ENCODE data around the gene BICC1.
"Not testable (repeated sequence)": the region's sequence is repeated elsewhere in the genome, so short reads cannot be mapped to it uniquely, and the experiment has no call there.

BICC1 gene

DNA sequence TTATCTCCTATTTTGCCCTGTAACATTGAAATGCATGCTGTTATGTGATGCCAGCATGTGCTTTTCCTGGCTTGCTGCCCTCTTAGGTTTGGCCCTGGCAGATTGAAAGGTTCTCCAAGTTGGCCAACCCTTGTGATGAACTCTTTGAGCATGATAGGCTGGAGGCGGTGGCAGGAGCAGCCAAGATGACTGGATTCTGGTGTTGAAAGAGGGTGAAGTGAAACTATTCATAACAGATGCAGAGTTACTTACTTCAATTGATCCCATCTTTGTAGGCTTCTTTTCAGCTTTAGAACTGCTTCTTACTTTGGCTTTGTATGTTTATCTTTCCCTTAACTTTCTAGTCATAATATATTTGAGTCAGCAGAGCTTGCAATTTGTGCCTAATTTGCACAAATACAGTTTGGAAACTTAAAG lies 57.6 kb downstream of the BICC1 start:
- no peak for DNase-seq

DNA sequence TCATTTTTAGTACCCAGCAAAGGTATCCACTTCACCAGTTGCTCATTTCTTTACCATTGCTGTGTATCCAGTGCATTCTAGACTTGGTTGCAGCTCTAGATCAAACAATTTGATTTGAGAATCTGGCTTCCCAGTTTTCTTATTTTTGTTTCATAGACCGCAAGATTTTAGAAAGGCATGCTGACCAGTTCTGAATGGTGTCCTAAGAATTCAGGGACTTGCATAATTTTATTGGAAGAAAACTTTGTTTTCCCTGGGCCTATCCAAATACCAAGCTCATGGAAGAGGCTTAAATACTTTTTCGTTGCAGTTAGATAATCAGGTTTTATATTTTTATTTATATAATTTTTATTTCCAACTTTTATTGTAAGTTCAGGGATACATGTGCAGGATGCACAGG lies 58.3 kb downstream of the BICC1 start:
- no peak for DNase-seq

DNA sequence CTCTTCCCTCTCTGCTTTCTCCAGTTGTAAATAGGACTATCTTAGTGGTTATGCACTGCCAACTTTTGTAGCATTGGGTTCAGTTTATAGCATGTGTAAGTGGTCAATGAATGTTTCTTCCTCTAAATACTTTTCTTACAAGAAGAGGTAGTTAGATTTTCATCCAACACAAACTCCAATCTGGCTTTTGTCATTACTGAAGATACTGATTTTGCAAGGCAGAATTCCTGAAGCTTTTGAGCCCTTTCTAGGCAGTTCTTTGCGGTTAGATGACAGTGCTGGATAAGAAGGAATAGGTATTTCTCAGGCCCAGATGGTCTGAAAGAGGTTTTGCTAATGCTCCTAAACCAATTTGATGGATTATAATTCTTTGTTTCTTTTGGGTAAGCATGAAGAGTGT lies 60.5 kb downstream of the BICC1 start:
- no peak for DNase-seq

DNA sequence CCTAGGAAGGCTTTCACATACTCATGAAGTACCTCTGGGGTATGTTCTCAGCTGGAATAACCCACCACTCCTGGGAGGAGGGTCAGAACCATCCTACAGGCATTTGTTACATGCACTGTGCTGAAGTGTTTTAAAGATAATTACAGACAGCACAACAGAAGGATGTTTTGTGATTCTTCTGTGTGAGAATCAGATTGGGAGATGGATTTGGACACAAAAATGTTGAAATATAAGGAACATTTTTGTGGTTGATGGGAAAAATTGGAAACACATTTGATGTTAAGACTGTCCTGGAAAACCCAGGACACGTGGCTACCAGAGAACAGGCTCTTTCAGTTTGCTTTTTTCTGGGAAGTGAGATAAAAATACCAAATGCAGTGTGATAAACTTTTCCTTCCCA lies 61.4 kb downstream of the BICC1 start:
- no peak for DNase-seq

DNA sequence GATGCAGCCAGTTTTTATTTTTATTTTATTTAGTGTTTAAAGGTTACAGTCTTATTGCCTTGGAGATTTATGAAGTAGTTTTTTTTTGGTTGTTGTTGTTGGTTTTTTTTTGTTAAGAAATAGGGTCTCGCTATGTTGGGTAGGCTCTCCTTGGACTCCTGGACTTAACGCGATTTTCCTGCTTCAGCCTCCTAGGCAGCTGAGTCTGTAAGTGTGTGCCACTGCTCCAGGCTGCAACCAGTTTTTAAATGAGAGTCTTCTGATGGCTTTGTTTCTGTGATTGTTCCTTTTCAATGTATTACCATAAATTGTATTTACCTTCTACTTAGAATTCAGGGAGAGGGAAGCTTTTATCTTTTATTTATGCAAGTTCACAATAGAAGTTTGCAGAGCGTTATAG lies 62.8 kb downstream of the BICC1 start:
- DNase-seq = no peak

DNA sequence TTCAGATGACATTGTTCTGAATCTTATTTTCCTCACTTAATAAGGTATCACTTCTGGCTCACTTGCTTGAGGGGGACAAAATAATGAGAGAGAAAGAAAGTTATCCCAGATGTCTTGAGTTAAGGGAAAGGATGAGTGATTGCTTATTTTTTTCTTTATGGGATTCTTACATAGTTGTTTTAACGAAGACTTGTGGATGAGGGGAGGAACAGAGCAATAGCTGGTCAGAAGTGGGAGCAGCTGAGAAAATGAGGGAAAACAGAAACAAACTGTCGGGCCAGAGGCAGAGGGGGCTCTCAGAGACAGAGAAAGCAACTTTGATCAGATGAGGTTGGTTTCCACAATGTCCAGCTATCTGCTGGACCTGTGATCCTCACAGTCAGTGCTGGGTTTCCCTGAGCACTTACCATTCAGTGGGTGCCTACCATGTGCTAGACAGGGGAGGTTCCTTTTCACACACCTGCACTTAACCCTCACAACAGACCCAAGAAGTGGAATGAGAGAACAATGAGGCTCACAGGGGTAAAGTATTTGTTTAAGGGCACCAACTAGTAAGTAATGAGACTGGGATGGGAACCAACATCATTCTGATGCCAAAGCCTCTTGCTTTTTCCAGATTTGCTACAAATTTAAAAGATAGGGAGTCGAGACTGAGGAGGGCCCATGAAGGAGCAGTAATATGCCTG lies 64.2 kb downstream of the BICC1 start:
- DNase-seq = no peak

DNA sequence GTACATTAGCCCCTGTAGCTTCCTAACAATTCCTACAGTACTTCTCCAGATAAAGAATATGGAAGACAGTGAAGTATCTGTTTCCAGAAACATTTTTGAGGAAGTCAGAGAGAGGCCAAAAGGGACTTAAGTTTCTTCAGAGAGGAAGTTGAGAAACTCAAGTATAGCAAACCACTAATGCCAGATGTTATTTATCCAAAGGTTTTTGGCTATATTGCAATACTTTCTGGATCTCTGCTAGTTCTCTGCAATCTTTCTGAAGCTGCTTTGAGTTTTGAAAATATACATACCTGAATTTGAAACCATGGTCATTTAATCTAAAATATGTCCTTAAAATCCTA lies 64.7 kb downstream of the BICC1 start:
- no peak for DNase-seq

DNA sequence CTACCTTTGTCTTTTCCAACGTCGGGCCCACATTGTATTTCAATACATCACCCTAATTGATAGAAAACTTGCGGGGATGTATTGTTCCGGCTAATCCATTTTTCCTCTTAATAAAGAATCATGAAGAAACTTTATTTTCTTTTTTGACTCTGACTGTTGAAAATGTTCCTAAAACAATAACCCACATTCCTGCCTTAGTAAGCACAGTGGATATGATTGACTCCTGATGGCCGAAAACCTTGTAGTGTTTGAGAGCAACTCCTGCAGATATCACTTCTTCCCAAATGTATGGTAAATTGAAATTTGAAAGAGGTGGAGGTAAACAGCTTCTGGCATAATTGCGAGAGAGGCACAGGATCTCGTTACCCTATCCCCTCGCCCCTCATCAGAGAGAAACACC lies 65.7 kb downstream of the BICC1 start:
- no peak for DNase-seq

DNA sequence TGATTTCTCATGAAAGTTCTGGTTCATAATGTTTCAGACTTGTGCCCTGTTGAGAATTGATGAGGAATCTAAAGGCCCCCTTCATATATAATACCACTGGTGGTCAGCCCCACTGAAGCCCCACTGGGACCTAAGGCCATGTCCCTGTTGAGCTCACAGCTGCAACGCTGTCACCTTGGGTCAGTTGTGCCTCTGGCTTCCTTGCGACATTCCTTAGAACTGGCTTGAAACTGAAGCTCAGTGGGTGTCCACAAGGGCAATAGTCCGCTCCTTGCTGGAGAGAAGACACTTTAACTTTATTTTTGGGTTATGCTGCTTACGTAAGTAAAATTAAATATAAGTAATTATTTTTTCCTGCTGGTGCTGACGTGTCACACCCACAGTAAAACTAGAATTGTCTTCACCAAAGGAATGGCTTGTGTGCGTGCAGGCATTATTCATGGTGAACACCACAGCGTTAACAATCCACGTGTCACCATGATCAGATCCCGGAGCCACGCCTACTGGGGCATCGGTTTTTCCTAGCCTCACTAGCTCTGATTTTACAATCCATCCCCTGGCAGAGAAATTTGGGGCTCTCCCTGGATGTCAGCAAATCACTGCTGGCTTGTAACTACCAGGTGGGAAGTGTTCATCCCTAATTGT lies 66.5 kb downstream of the BICC1 start:
- DNase-seq = no peak

DNA sequence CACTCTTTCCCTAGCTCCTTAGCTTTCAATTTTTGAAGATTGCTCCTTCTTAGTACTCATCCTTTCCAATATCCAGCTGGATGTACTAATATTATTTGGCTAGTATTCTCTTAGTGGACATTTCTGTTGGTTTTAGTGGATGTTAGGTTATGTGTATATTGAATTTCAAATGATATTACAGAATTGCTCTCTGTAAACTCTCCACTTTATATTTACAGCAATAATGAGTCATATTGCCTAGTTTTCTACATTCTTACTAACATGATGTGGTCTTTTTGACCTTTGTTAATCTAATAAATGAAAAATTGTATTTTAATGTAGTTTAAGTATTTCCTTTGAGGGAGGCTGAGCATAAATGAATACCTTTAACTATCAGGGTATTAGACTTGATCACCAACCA lies 69.4 kb downstream of the BICC1 start:
- no peak for DNase-seq

DNA sequence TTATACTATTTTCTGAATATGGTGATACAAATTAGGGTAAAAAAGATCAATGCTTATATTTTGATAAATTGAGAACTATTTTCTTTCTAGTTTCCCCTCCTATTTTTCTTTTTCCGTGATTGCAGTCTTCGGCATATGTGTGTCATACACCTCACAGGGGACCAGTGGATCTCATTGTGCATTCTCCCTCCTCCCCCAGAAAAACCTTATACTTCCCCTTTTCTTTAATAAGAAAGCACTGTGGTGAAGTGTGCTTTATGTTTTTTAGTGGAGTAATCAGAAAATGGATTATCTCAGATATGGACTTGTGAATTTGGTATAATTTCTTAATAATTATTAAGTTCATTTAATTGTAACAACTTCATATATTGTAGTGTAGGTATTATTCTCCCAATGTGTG lies 72.8 kb downstream of the BICC1 start:
- no peak for DNase-seq

DNA sequence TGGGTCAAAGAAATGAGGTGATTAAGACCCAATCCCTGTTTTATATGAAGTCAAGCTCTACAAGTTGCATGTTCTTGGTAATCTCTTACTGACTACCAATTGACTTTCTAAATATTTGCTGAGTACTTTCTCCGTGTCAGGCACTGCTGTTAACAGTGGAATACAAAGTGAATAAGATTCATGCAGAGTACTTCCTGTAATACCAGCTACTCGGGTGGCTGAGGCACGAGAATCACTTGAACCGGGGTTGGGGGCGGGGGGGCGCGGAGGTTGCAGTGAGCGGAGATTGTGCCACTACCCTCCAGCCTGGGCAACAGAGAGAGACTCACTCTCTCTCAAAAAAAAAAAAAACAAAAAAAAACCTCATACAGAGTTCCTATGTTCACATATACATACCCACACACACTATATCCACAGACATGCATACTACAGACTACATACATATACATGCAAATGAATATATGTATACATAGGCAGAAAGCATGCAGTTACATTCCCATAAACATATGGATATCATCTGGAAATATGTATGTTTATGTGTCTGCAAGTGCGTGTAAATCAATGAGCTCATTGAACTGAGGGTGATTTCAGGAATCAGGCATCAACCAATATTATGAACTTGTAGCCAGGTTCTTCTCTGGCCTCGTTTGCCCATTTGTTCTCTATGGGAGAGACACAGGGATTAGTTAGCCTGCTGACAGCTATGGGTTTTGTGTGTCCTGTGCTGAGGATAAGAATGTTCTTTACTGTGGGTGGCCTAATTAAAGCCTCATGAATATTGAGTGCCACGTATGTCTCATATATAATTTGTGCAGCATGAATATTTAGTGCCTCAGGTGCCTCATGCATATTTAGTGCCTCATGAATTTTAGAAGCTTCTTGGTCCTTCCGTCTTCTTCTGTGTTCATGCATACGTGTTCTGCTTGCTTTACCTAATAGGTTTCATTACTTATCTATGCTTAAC lies 73.9 kb downstream of the BICC1 start:
- no peak for DNase-seq

DNA sequence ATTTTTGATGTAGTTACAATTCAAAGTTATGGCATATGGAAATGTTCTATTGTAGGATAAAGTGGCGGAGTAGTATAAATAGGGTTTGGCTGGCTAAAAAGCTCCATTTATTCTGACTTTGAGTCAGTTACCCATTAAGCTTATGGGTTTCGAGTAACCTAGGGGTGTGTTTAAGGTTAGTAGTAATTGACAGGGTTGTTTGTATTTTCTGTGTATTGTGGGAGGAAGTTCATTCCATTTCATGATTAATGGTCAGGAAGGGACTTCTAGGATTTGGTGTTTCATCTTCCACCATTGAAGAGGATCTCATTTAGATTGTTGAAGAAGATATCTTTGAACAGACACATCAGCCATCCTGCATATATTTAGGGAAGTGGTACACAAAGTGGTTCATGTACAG lies 75.0 kb downstream of the BICC1 start:
- no peak for DNase-seq

DNA sequence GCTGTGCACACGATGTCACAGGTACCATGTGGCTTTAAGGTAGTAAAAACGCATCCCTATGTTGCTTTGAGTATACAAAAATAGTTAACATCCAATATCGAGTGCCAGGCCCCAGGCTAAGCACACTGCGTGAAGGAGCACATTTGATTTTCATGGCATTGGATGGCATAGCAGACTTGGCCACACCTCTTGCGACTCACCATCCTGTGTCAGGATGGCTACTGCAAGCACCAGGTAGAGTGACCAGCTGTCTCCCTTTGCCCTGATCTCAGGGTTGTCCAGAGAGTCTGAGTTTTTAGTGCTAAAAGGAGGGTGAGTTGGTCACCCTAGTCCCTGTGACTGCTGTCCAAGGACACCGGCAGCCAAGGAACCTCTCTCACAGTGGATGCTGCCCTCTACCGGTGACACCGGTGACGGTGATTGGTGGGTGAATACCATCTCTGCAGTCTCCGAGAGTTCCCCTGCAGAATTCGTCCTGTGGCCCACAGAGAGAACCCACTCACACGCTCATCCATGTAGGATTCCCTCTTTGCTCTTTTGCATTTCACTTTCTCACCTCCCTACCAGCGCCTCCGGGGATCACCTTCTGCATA lies 76.1 kb downstream of the BICC1 start:
- no peak for DNase-seq

DNA sequence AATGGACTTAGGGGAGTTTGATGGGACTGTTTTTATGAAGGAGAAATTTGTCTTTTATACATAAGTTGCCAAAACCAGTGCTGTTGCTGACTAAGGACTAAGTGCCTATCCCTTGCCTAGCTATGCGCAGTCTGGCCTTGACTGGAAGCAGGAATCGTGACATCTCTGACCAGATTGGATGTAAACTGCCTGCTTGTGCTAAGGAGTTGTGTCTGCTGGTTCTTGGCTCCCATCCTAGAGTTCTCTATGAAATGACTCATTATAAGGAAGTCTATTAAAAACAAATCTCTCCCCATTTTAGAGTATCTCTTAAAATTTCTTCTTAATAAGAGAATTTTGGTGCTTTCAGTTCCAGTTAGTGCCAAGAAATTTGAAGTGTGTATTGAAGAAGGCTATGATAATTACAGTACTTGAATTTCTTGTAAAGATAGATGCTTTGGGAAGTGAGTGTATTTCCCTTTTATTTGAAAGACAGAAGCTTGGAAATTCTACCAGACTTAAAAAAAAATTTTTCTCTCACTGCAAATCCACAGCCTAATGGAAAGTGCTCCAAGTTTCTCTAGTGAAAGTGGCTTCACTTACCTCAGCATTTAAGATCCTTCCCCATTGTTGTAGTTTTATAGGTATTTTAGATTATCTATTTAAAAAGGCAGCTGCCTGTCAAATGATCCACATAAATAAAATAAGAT lies 77.6 kb downstream of the BICC1 start:
- DNase-seq = no peak

DNA sequence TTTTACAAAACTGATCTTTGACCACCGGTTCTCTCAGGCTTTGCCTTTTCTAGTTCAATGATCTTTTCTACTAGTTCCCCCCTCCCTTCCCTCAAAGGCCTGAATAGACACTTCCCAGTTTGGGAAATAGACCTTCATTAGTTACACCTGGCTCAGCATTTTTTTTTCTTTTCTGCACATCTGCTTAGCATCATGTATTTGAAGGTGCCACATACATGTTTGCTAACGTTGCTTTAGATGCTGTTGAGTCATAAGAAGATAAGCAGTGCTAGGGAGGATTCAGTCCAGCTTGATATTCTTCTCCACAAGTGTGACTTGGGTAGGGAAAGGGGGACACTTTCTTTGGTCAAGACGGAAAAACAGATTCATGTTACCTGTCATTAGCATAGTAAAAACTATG lies 78.3 kb downstream of the BICC1 start:
- DNase-seq = no peak

DNA sequence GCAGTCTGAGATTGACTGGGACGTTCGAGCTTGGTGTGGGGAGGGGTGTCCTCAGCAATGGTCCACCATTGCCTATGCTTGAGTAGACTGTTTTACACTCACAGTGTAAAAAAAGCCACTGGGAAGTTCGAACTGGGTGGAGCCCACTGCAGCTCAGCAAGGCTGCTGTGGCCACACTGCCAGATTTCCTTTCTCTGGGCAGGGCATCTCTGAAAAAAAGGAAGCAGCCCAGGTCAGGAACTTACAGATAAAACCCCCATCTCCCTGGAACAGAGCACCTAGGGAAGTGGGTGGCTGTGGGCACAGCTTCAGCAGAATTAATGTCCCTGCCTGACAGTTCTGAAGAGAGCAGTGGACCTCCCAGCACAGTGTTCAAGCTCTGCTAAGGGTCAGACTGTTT lies 80.3 kb downstream of the BICC1 start:
- no peak for DNase-seq

DNA sequence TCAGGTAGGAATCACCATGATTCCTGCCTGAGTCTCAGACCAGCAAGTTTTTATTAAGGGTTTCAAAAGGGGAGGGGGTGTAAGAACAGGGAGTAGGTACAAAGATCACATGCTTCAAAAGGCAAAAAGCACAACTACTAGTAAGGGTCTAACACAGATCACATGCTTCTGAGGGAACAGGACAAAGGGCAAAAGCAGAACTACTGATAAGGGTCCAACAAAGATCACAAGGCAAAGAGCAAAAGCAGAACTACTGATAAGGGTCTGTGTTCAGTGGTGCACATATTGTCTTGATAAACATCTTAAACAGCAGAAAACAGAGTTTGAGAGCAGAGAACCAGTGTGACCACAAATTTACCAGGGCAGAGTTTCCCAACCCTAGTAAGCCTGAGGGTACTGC lies 84.5 kb downstream of the BICC1 start:
- DNase-seq = not testable (repeated sequence)

DNA sequence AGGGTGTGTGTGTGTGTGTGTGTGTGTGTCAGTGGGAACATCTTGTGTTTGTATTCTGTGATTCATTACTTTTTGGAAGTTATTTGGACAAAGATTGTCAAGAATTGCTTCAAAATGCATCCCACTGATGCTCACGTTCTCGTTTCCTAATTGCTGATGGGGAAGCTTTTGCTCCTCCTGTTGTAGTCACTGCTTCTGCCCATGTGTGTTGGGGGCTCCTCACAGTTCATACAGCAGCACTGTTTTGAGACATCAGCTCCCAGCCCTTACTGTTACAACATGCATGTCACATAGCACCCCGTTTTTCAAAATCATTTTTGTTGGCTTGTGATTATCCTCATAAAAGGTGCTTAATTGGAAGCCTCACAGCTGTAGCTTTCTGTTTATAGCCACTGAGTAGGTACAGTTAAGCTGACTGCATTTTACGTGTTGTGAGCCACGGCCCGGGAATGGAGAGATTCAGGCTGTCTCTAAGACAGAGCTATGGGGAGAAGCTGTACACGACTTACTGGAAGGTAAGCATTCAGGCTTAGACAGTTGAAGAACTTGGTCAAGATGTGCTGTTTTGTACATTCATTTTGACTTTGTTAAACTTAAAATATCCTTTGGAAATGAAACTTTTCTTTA lies 87.4 kb downstream of the BICC1 start:
- DNase-seq = no peak

DNA sequence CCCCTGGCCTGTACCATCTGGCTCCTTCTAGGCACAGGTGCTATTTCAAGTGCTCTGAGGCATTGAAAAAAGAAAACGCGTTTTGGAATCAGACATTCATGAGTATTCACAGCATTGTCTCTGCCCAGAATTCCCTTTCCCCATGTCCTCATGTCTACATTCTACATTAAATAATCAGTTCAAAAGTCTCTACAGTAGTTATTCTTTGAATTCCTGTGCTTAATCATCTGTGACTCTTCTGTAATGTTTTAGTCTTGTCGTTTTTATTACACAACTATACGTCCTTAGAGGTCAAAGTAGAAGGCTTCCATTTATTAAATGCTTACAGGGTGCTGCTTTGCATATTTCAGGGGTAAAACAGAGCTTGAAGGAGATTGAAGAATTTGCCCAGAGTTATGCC lies 95.7 kb downstream of the BICC1 start:
- no peak for DNase-seq

DNA sequence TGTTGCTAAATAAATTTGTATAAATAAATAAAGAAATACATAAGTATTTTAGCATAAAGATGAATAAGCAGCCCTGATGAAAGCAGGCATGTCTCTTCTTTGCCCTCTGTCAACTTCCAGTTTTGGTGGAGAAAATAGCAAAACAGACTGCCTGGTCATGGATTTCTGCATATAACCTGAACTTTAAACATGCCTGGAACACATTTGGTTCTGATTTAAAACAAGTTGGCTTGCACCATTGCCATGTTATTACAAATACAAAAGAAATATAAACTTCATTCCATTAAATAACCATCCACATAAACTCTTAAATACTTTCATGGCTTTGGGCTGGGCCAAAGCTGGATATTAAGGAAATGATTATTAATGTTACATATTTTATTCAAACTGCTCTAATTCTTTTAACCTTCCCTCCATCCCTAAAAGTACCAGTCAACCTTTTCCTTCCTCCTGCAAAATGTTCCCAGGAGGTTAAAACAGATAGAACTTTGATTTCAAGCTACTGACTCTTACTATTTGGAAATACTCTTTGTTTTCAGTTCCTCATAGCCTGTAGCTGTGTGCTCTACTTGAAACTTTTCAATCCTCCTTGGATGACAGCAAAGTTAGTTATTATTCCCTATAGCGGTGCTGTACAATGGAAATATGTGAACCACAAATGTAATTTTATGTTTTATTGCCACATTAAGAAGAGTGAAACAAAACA lies 96.3 kb downstream of the BICC1 start:
- no peak for DNase-seq
